Subcutaneous abdominal adipose tissue (tissue), 5 donors: ENCODE results near the gene PLXNA4.

Experiments
- H3K27ac ChIP-seq: one replicate; pipeline ENCODE4 v1.7.0; 2013; ENCODE audit warnings: low read depth, mild to moderate bottlenecking, inconsistent platforms, low read length, moderate library complexity
- H3K27me3 ChIP-seq, 5 donors: one replicate each; pipeline ENCODE4 v1.7.0; 2013; ENCODE audit warnings: low read length in 5 of 5, inconsistent platforms in 1 of 5; ENCODE audit not compliant: control insufficient read depth in 5 of 5, insufficient read depth in 4 of 5
- H3K36me3 ChIP-seq, 5 donors: one replicate each; pipeline ENCODE4 v1.7.0; 2013; ENCODE audit warnings: low read length in 5 of 5; ENCODE audit not compliant: control insufficient read depth in 5 of 5, insufficient read depth in 5 of 5
- H3K4me1 ChIP-seq, 5 donors: one replicate each; pipeline ENCODE4 v1.7.0; 2013; ENCODE audit warnings: low read length in 5 of 5, mild to moderate bottlenecking in 3 of 5, moderate library complexity in 1 of 5; ENCODE audit not compliant: control insufficient read depth in 5 of 5, insufficient read depth in 5 of 5
- H3K4me3 ChIP-seq, 5 donors: one replicate each; pipeline ENCODE4 v1.7.0; 2013; ENCODE audit warnings: low read length in 5 of 5, low read depth in 1 of 5
- H3K9ac ChIP-seq, 5 donors: one replicate each; pipeline ENCODE4 v1.7.0; 2013; ENCODE audit warnings: low read length in 5 of 5, mild to moderate bottlenecking in 4 of 5, moderate library complexity in 3 of 5
- H3K9me3 ChIP-seq, 5 donors: one replicate each; pipeline ENCODE4 v1.7.0; 2013; ENCODE audit warnings: low read length in 5 of 5; ENCODE audit not compliant: control insufficient read depth in 5 of 5
- donor health status: healthy.
- donor health status: healthy.
- donor health status: healthy.
- donor health status: healthy.
- donor health status: healthy.

The PLXNA4 gene

DNA sequence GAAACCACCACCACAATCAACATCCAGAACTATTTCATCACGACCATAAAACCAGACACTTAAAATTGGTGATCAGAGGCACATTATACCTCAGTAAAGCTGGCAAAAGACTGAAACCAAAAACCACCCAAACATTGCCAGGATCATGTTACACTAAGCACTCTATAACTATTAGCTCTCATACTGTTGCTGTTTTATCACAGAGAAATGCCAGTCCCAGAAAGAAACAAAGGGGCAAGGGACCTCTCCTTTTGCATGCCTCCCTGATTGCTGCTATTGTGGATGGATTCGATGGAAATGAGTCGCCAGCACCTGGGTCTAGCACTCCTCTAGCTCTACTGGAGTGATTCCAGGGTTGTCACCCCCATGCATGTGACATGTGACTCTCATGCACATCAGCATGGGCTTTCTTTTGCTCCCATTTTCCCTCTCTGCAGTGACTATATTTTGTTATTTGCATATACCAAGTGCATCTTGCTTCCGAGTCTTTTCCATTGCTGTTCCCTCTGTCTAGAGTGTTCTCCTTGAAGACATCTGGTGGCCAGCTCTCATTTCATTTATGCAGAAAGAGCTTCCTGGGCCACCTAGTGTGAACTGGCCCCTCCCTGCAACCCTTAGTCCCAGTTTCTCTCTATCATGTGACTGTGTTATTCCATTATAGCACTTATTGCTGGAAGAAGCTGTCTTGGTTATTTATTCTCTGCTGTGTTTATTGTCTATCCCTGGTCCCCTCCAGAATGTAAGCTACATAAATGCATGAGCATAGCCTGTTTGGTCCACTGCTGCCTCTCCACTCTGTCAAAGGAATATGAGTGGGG lies 300.6 kb downstream of the PLXNA4 start:
- no peak overlapping the region for H3K4me3 ChIP-seq
- H3K36me3 ChIP-seq = no peaks in the 10 kb centered on the region
- H3K9me3 ChIP-seq = no peaks in the 10 kb centered on the region
- no peak overlapping the region for H3K9ac ChIP-seq
- H3K27me3 ChIP-seq = no peaks in the 10 kb centered on the region
- no peak overlapping the region for H3K27ac ChIP-seq
- H3K4me1 ChIP-seq = peaks cover 0 to 23% (median 16%) of the 10 kb centered on the region in 5 donors

DNA sequence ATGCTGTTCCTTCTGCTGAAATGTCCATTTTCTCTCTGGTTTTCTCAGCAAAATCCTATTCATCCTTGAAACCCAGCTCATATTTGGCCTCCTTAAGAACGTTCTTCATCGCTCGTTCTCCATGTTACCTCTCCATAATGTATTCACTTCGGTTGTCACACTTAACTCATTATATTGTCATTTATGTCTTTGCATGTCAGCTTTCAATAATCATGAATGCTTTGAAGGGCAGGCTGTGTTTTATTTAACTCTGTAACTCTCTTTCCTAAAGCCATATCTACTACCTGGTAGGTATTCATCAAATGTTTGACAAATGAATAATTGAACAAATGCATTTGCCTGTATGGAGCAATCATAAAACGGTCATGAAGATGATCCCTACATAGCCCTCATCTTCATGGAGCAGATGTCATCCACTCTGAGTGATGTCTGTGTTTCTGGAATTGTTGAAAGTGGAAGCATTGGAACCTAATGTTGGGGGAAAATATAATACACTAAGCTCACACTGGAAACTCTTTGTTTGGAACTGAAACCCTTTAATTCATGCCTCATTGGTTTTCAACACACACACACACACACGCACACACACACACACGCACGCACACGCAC lies 303.4 kb downstream of the PLXNA4 start:
- no peaks in the 10 kb centered on the region for H3K27me3 ChIP-seq
- H3K36me3 ChIP-seq = no peaks in the 10 kb centered on the region
- no peak overlapping the region for H3K4me3 ChIP-seq
- H3K27ac ChIP-seq = no peak overlapping the region
- H3K9ac ChIP-seq = no peak overlapping the region
- peaks cover 0 to 33% (median 16%) of the 10 kb centered on the region in 5 donors for H3K4me1 ChIP-seq
- H3K9me3 ChIP-seq = no peaks in the 10 kb centered on the region

DNA sequence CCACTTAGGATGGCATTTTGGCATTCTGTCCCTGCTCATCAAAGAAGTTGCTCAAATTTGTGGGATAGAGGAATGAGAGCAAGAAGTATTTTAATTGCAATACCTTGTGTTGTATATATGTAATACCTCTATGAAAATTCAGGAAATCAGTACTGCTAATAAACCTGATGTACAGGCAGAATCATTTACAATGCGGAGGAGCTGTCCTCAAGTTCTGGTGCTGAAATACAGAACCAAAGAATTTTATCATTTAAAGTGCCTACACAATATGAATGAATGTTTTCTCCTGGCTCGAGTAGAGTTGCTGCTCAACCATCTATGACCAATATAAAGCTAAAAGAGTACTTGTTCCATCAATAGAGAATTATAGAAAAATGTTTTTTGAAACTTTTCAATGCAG lies 305.8 kb downstream of the PLXNA4 start:
- Histone ChIP-seq H3K9me3 (no peaks in the 10 kb centered on the region), H3K27ac (no peak overlapping the region), H3K27me3 (no peaks in the 10 kb centered on the region), H3K36me3 (no peaks in the 10 kb centered on the region), H3K4me1 (peaks cover 0 to 12% (median under 1%) of the 10 kb centered on the region in 5 donors), H3K4me3 (no peak overlapping the region), H3K9ac (no peak overlapping the region)

DNA sequence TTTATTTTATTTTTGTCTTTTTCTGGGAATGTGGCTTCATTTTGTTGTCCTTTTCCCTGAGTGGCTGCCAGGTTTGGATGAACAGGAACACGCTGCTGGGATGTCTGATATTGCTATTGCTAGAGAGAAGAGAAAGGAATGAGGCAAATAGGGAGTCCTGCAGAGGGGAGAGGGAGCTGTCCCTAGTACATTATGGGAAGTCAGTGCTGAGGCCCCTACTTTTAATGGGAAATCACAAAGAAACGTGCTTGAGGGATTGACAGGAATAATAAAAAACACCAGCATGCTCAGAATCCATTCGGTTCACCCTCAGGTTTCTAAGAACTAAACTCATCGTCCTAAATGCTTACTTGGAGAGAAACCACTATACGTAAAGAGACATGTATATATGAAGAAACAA lies 306.6 kb downstream of the PLXNA4 start:
- Histone ChIP-seq H3K4me1 (peaks cover 0 to 10% (median 0%) of the 10 kb centered on the region in 5 donors), H3K9me3 (no peaks in the 10 kb centered on the region), H3K36me3 (no peaks in the 10 kb centered on the region), H3K27me3 (no peaks in the 10 kb centered on the region), H3K27ac (no peak overlapping the region), H3K9ac (no peak overlapping the region), H3K4me3 (no peak overlapping the region)

DNA sequence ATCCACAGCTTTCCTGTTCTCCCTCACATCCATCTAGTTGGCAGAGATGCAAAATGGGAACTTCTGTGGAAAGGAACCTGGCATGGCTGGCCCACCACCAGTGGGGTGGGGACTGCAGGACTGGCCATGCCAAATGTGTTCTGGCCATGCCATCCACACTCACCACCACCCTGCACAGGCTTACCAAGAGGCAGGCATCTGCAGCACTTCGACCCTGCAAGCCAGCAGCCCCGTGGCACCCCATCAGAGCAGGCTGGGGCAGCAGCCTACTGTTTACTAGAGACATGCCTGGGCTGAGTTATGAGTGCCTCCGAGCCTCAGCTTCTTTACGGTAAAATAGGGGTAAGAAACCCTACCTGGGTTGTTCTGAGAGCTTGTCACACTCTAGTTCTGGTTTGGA lies 313.1 kb downstream of the PLXNA4 start:
- Histone ChIP-seq H3K9me3 (no peaks in the 10 kb centered on the region), H3K9ac (no peak overlapping the region), H3K27ac (no peak overlapping the region), H3K27me3 (peaks cover 0 to 4% (median 0%) of the 10 kb centered on the region in 5 donors), H3K4me1 (peaks cover 0 to 3% (median 0%) of the 10 kb centered on the region in 5 donors), H3K4me3 (no peak overlapping the region), H3K36me3 (no peaks in the 10 kb centered on the region)

DNA sequence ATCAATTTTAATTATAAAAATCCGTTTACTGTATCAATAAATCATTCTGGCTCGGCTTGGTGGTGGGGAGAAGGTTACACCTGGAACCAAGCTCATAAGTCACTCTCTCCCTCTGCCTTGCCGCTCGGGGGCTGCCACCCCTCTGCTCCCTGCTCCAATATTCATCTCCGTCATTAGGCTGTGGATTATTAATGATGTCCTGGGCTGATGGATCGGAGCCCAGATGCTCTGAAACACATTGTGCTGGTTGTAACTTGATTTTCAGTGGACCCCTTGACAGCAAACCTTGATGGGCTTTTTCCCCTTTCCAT lies 314.2 kb downstream of the PLXNA4 start:
- Histone ChIP-seq H3K9ac (no peak overlapping the region), H3K27ac (no peak overlapping the region), H3K9me3 (no peaks in the 10 kb centered on the region), H3K36me3 (no peaks in the 10 kb centered on the region), H3K27me3 (peaks cover 0 to 4% (median 0%) of the 10 kb centered on the region in 5 donors), H3K4me3 (no peak overlapping the region), H3K4me1 (no peaks in the 10 kb centered on the region)

DNA sequence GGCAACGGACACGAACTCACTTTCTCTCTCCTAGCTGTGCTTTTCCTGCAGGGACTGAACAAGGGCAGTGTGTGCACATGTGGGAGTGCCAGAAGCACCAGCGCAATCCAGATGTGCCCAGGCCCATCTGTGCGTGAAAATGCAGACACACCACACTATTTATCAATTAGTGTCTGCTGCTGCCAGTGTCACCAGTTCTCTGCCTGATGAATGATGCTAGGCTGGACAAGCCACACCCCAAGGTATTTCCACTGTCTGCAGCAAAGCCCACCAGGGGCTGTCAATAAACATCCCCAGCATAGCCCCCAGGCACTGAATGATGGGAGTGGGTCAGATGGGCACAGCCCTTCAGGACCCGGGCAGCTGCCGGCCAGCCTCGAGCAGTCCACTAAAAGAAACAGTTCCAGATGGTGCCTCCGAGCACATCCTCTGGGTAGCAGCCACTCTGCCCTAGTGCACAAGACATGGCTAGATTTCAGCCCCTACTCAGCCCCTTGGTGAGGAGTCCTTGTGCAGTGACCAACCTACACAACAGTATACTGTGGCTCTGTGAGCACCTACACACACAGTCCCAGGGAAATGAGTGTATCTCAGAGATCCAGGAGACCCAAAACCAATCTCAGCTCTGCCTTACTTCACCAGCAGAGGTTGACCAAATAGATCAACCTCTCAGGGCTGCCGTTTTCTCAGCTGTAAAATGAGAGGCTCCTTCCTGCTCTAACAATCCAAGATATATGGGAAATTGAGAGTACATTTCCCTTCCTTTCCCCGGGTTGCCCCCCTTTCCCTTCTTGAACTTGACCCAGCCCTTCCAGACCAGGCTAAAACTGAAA lies 314.7 kb downstream of the PLXNA4 start:
- H3K9ac ChIP-seq = no peak overlapping the region
- no peaks in the 10 kb centered on the region for H3K36me3 ChIP-seq
- H3K4me3 ChIP-seq = no peak overlapping the region
- H3K27me3 ChIP-seq = peaks cover 0 to 4% (median 0%) of the 10 kb centered on the region in 5 donors
- no peaks in the 10 kb centered on the region for H3K9me3 ChIP-seq
- H3K27ac ChIP-seq = no peak overlapping the region
- peaks cover 0 to under 1% (median 0%) of the 10 kb centered on the region in 5 donors for H3K4me1 ChIP-seq

DNA sequence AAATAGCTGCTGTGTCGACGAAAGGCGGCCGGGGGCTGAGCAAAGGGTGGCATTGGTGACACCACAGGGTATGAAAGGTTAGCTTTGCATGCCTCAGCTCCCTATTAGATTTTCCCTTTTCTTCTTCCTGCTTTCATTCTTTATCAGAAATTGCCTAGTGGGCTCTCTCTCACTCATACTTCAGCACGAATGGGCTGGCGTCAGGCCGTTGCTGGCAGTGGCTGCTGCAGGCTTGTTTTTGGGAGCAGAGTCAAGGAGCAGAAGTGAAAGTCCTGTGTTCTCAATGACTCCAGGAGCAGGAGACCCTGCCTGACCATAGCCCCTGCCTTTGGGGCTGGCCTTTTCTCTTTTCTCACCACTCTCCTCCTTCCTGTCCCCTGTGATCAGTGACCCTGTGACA lies 318.0 kb downstream of the PLXNA4 start:
- H3K9me3 ChIP-seq = no peaks in the 10 kb centered on the region
- no peak overlapping the region for H3K4me3 ChIP-seq
- H3K4me1 ChIP-seq = peaks cover 0 to 12% (median 9%) of the 10 kb centered on the region in 5 donors
- H3K27me3 ChIP-seq = peaks cover 0 to 4% (median 0%) of the 10 kb centered on the region in 5 donors
- H3K36me3 ChIP-seq = no peaks in the 10 kb centered on the region
- no peak overlapping the region for H3K27ac ChIP-seq
- H3K9ac ChIP-seq = no peak overlapping the region

DNA sequence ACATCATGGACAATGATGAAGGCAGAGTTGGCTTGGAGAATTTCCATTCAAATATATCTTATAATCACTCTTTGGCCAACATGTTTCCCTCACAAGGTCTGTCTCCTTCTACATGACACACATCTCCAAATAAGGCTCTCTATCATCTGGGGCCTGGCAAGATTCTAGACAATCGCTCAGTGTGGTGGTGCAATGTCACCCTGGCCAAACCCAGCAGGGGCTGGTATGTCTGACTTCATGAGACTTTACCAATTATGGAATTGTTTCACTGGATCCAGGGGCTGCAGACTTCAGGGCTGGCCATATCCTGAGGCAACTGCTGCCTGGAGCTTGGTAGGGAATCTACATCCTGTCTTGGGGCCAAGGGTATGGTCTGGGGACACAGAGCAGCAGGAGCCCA lies 319.0 kb downstream of the PLXNA4 start:
- H3K9me3 ChIP-seq = no peaks in the 10 kb centered on the region
- no peaks in the 10 kb centered on the region for H3K36me3 ChIP-seq
- H3K9ac ChIP-seq = no peak overlapping the region
- peaks cover 0 to 12% (median 9%) of the 10 kb centered on the region in 5 donors for H3K4me1 ChIP-seq
- H3K27ac ChIP-seq = no peak overlapping the region
- peaks cover 0 to 4% (median 0%) of the 10 kb centered on the region in 5 donors for H3K27me3 ChIP-seq
- H3K4me3 ChIP-seq = no peak overlapping the region
